Ascending aorta (tissue), 2 donors: ENCODE results near the gene ZNF281. TPM values are rescaled to one million over a fixed set of nuclear protein-coding genes. Genes with fewer than 3 reads are reported as not detected.

Source experiments
- DNase-seq, 2 donors: peaks; one replicate each; pipeline ENCODE4 v3.0.0-alpha.2; 2019; ENCODE audit warnings: low spot score in 2 of 2
- H3K27ac ChIP-seq, 2 donors: fragments of 200-600 bp; sonication (generic); one replicate each; pipeline ENCODE4 v1.5.1; 2016 to 2017; ENCODE audit warnings: mild to moderate bottlenecking in 1 of 2
- H3K27me3 ChIP-seq: fragments of 200-600 bp; sonication (generic); one replicate; pipeline ENCODE4 v1.5.1; 2017
- H3K36me3 ChIP-seq, 2 donors: fragments of 200-600 bp; sonication (generic); one replicate each; pipeline ENCODE4 v1.5.1; 2016
- H3K4me1 ChIP-seq, 2 donors: fragments of 200-600 bp; sonication (generic); one replicate each; pipeline ENCODE4 v1.5.1; 2016 to 2017; ENCODE audit warnings: mild to moderate bottlenecking in 1 of 2
- H3K4me3 ChIP-seq, 2 donors: fragments of 200-600 bp; sonication (generic); one replicate each; pipeline ENCODE4 v1.5.1; 2016 to 2017; ENCODE audit warnings: mild to moderate bottlenecking in 1 of 2
- H3K9me3 ChIP-seq, 2 donors: fragments of 200-600 bp; sonication (generic); one replicate each; pipeline ENCODE4 v1.5.1; 2016
- intact Hi-C: fragments of 100-400 bp; cut with DNase I; formaldehyde crosslinking; loops from one replicate; pipeline ENCODE4 v1.15.1; 2023
- total RNA-seq: library from RNA; depleted of rRNA; stranded (reverse); fragments of >200 nt; gene quantifications from one replicate; pipeline ENCODE4 v1.1.0, GENCODE V29; 2016
- TF ChIP-seq, protein P1 (sequence below), 3 experiments: fragments of 200-600 bp in 2 of 3; fragments of 450-650 bp in 1 of 3; sonication (generic) in 2 of 3; IDR thresholded peaks; one replicate each; pipeline ENCODE4 v1.5.1; 2016 to 2019; ENCODE audit warnings: antibody characterized with exemption in 3 of 3, mild to moderate bottlenecking in 1 of 3, moderate library complexity in 1 of 3

ZNF281 gene
- total RNA-seq: 3.7 TPM

- H3K4me3 ChIP-seq: peak within 1 kb of the TSS; percentile 81 to 84
- DNase-seq: peak; percentile 80 to 96
- H3K9me3 ChIP-seq: no peaks in the 10 kb centered on the region
- peak within 1 kb of the TSS; percentile 76 to 87 for H3K27ac ChIP-seq
- H3K36me3 ChIP-seq: no peaks in the 10 kb centered on the region
- H3K4me1 ChIP-seq: peaks cover 15 to 24% of the 10 kb centered on the region in 2 donors
- intact Hi-C loops: loop anchor here (1.0 to 5.0 kb wide), 3 partner anchors 19 to 262 kb away; no protein-coding TSS in a partner anchor
- no peaks in the 10 kb centered on the region for H3K27me3 ChIP-seq
- TF ChIP-seq, protein P1, sequence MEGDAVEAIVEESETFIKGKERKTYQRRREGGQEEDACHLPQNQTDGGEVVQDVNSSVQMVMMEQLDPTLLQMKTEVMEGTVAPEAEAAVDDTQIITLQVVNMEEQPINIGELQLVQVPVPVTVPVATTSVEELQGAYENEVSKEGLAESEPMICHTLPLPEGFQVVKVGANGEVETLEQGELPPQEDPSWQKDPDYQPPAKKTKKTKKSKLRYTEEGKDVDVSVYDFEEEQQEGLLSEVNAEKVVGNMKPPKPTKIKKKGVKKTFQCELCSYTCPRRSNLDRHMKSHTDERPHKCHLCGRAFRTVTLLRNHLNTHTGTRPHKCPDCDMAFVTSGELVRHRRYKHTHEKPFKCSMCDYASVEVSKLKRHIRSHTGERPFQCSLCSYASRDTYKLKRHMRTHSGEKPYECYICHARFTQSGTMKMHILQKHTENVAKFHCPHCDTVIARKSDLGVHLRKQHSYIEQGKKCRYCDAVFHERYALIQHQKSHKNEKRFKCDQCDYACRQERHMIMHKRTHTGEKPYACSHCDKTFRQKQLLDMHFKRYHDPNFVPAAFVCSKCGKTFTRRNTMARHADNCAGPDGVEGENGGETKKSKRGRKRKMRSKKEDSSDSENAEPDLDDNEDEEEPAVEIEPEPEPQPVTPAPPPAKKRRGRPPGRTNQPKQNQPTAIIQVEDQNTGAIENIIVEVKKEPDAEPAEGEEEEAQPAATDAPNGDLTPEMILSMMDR (IDR thresholded peaks at IDR 0.05): no peak
These were observed at the start of gene ZNF281 for GRCh38 chr1:200409761-200410565. ZNF281 (minus strand) TSS chr1:200410036; CDS start chr1:200409705, 331 bp downstream.

GRCh38 chr1:200458780-200459179 lies 48.9 kb upstream of the ZNF281 start:
- no peak for DNase-seq
- H3K36me3 ChIP-seq: no peaks in the 10 kb centered on the region
- no peaks in the 10 kb centered on the region for H3K9me3 ChIP-seq
- TF ChIP-seq, protein P1 (IDR thresholded peaks at IDR 0.05): no peak
- no peaks in the 10 kb centered on the region for H3K4me1 ChIP-seq
- H3K4me3 ChIP-seq: no peak overlapping the region
- intact Hi-C loops: no loop called here
- no peaks in the 10 kb centered on the region for H3K27me3 ChIP-seq
- H3K27ac ChIP-seq: no peak overlapping the region

GRCh38 chr1:200457810-200458209 lies 48.0 kb upstream of the ZNF281 start:
- no peak for DNase-seq
- intact Hi-C loops: no loop called here
- Histone ChIP-seq H3K27ac (no peak overlapping the region), H3K9me3 (no peaks in the 10 kb centered on the region), H3K27me3 (no peaks in the 10 kb centered on the region), H3K4me1 (no peaks in the 10 kb centered on the region), H3K4me3 (no peak overlapping the region), H3K36me3 (no peaks in the 10 kb centered on the region)
- TF ChIP-seq, protein P1 (IDR thresholded peaks at IDR 0.05): no peak

- Histone ChIP-seq H3K9me3 (no peaks in the 10 kb centered on the region), H3K27ac (no peak overlapping the region), H3K27me3 (no peaks in the 10 kb centered on the region), H3K4me3 (no peak overlapping the region), H3K4me1 (no peaks in the 10 kb centered on the region), H3K36me3 (no peaks in the 10 kb centered on the region)
- intact Hi-C loops: no loop called here
- TF ChIP-seq, protein P1 (IDR thresholded peaks at IDR 0.05): no peak
- DNase-seq: no peak
These were observed 44.6 kb upstream of the ZNF281 start for GRCh38 chr1:200454425-200454824.

- no peaks in the 10 kb centered on the region for H3K27me3 ChIP-seq
- intact Hi-C loops: no loop called here
- no peaks in the 10 kb centered on the region for H3K36me3 ChIP-seq
- no peak for DNase-seq
- no peak overlapping the region for H3K27ac ChIP-seq
- H3K4me3 ChIP-seq: no peak overlapping the region
- TF ChIP-seq, protein P1 (IDR thresholded peaks at IDR 0.05): no peak
- H3K4me1 ChIP-seq: no peaks in the 10 kb centered on the region
- H3K9me3 ChIP-seq: no peaks in the 10 kb centered on the region
These were observed 43.7 kb upstream of the ZNF281 start for GRCh38 chr1:200453553-200453905.
